ENCODE data around the gene IL23R. TPM values are rescaled to one million over a fixed set of nuclear protein-coding genes. Genes with fewer than 3 reads are reported as not detected.
"Not testable (repeated sequence)": the region's sequence is repeated elsewhere in the genome, so short reads cannot be mapped to it uniquely, and the experiment has no call there.

IL23R gene
- polyA plus RNA-seq = not detected

- H3K27ac ChIP-seq (ENCODE audit: low read depth, low read length) = no peak within 1 kb of the TSS
- WGBS, 3 donors = 73 to 82% (median 75%) methylated on average over 4 of the region's 4 CpGs
Measured at GRCh38 chr1:67166196-67166595, at the start of gene IL23R. TSS of gene IL23R (plus strand) at chr1:67166454. CDS start at chr1:67168121, 1,667 bp downstream.

GRCh38 chr1:67118191-67118590, 48.1 kb upstream of the IL23R start:
- no peak overlapping the region for H3K27ac ChIP-seq (ENCODE audit: low read depth, low read length)

GRCh38 chr1:67118646-67119045, 47.6 kb upstream of the IL23R start:
- no peak overlapping the region for H3K27ac ChIP-seq (ENCODE audit: low read depth, low read length)
- WGBS, 3 donors = 63 to 67% (median 66%) methylated on average over 3 of the region's 3 CpGs

GRCh38 chr1:67120855-67121619, 45.2 kb upstream of the IL23R start:
- 91 to 94% (median 92%) methylated on average over 4 of the region's 4 CpGs for WGBS, 3 donors
- no peak overlapping the region for H3K27ac ChIP-seq (ENCODE audit: low read depth, low read length)

GRCh38 chr1:67124455-67124854, 41.8 kb upstream of the IL23R start:
- WGBS, 3 donors = 71 to 93% (median 89%) methylated on average over 4 of the region's 4 CpGs

GRCh38 chr1:67126111-67126746, 40.0 kb upstream of the IL23R start:
- 49 to 84% (median 68%) methylated on average over 5 of the region's 5 CpGs for WGBS, 3 donors
- no peak overlapping the region for H3K27ac ChIP-seq (ENCODE audit: low read depth, low read length)

More at GRCh38 chr1:67124455-67124854, 41.8 kb upstream of the IL23R start:
- H3K27ac ChIP-seq (ENCODE audit: low read depth, low read length) = no peak overlapping the region

- no peak overlapping the region for H3K27ac ChIP-seq (ENCODE audit: low read depth, low read length)
- WGBS, 3 donors = 42 to 95% (median 81%) methylated on average over 1 of the region's 1 CpG
Measured at GRCh38 chr1:67126974-67127373, 39.3 kb upstream of the IL23R start.

- WGBS, 3 donors = 47 to 64% (median 60%) methylated on average over 2 of the region's 2 CpGs
Measured at GRCh38 chr1:67130673-67131072, 35.6 kb upstream of the IL23R start.

GRCh38 chr1:67133177-67133576, 33.1 kb upstream of the IL23R start:
- no peak overlapping the region for H3K27ac ChIP-seq (ENCODE audit: low read depth, low read length)
- WGBS, 3 donors = 74 to 90% (median 84%) methylated on average over 2 of the region's 2 CpGs

More at GRCh38 chr1:67130673-67131072, 35.6 kb upstream of the IL23R start:
- H3K27ac ChIP-seq (ENCODE audit: low read depth, low read length) = no peak overlapping the region

- 16 to 25% (median 18%) methylated on average over 28 of the region's 28 CpGs for WGBS, 3 donors
- no peak within 1 kb of the TSS for H3K27ac ChIP-seq (ENCODE audit: low read depth, low read length)
Measured at GRCh38 chr1:67134695-67135094, 31.6 kb upstream of the IL23R start, which contains the start of gene C1orf141. TSS of gene C1orf141 (minus strand) at chr1:67134970. CDS start at chr1:67127240, 7,730 bp downstream.

GRCh38 chr1:67135354-67135753, 30.9 kb upstream of the IL23R start:
- WGBS, 3 donors = 20 to 41% (median 39%) methylated on average over 2 of the region's 2 CpGs
- H3K27ac ChIP-seq (ENCODE audit: low read depth, low read length) = no peak overlapping the region

GRCh38 chr1:67137307-67137753, 28.9 kb upstream of the IL23R start:
- 56 to 82% (median 76%) methylated on average over 4 of the region's 4 CpGs for WGBS, 3 donors
- no peak overlapping the region for H3K27ac ChIP-seq (ENCODE audit: low read depth, low read length)

- WGBS, 3 donors = 32 to 88% (median 83%) methylated on average over 3 of the region's 3 CpGs
- no peak overlapping the region for H3K27ac ChIP-seq (ENCODE audit: low read depth, low read length)
Measured at GRCh38 chr1:67138813-67139499, 27.3 kb upstream of the IL23R start.

GRCh38 chr1:67140460-67140859, 25.8 kb upstream of the IL23R start:
- H3K27ac ChIP-seq (ENCODE audit: low read depth, low read length) = no peak overlapping the region
- WGBS, 3 donors = 69 to 87% (median 86%) methylated on average over 2 of the region's 2 CpGs

GRCh38 chr1:67141832-67142231, 24.4 kb upstream of the IL23R start:
- WGBS, 3 donors = 64 to 71% (median 67%) methylated on average over 3 of the region's 3 CpGs
- not testable (repeated sequence) for H3K27ac ChIP-seq (ENCODE audit: low read depth, low read length)

GRCh38 chr1:67142931-67143330, 23.3 kb upstream of the IL23R start:
- 60 to 70% (median 63%) methylated on average over 3 of the region's 3 CpGs for WGBS, 3 donors
- H3K27ac ChIP-seq (ENCODE audit: low read depth, low read length) = no peak overlapping the region

GRCh38 chr1:67143966-67144365, 22.3 kb upstream of the IL23R start:
- no peak overlapping the region for H3K27ac ChIP-seq (ENCODE audit: low read depth, low read length)
- 89 to 96% (median 91%) methylated on average over 3 of the region's 3 CpGs for WGBS, 3 donors

GRCh38 chr1:67144696-67145095, 21.6 kb upstream of the IL23R start:
- 77 to 97% (median 86%) methylated on average over 2 of the region's 2 CpGs for WGBS, 3 donors
- no peak overlapping the region for H3K27ac ChIP-seq (ENCODE audit: low read depth, low read length)

- 90 to 94% (median 92%) methylated on average over 3 of the region's 3 CpGs for WGBS, 3 donors
- H3K27ac ChIP-seq (ENCODE audit: low read depth, low read length) = no peak overlapping the region
Measured at GRCh38 chr1:67146101-67146500, 20.2 kb upstream of the IL23R start.
